Bronchial epithelial cell (primary cell): ENCODE results near the gene METRN. TPM values are rescaled to one million over a fixed set of nuclear protein-coding genes. Genes with fewer than 3 reads are reported as not detected.
"Not testable (repeated sequence)": the region's sequence is repeated elsewhere in the genome, so short reads cannot be mapped to it uniquely, and the experiment has no call there.

Experiments
- DNase-seq: peaks from one replicate; pipeline ENCODE4 v3.0.0-alpha.2; 2010; ENCODE audit warnings: low read depth
- FAIRE-seq: peaks from 2 replicates; lab custom pipeline; 2011; peaks lifted over from hg19 to GRCh38; lab: Jason Lieb, UNC
- H3K27me3 ChIP-seq: 2 replicates; pipeline ENCODE4 v1.5.1; 2011; ENCODE audit warnings: low read length; ENCODE audit not compliant: control insufficient read depth, insufficient read depth
- H3K36me3 ChIP-seq: 2 replicates; pipeline ENCODE4 v1.5.1; 2011; ENCODE audit warnings: low read length; ENCODE audit not compliant: control insufficient read depth, insufficient read depth
- H3K4me3 ChIP-seq: 2 replicates; pipeline ENCODE4 v1.5.1; 2011; ENCODE audit warnings: mild to moderate bottlenecking, low read depth, low read length, control low read depth
- CTCF ChIP-seq: IDR thresholded peaks from 2 replicates; pipeline ENCODE4 v1.5.1; 2011; ENCODE audit warnings: mild to moderate bottlenecking, moderate library complexity, low read length, control low read depth, inconsistent platforms; ENCODE audit not compliant: insufficient read depth, severe bottlenecking
- total RNA-seq: library from RNA; depleted of rRNA; stranded (reverse); fragments of >200 nt; gene quantifications from 2 replicates; pipeline ENCODE4 v1.2.1, GENCODE V29; 2014

The METRN gene
- total RNA-seq, 1 donor from 2014 or later: 63.7 TPM

- no peak for DNase-seq
- no peaks in the 10 kb centered on the region for H3K27me3 ChIP-seq
- H3K36me3 ChIP-seq: peaks cover 24% of the 10 kb centered on the region
- H3K4me3 ChIP-seq: no peak overlapping the region
- no peak for FAIRE-seq
- no peak for TF ChIP-seq CTCF
Observed at GRCh38 chr16:736936-737481, 22.1 kb downstream of the METRN start.

- Histone ChIP-seq H3K4me3 (peak overlapping the region; percentile 95), H3K27me3 (no peaks in the 10 kb centered on the region), H3K36me3 (peaks cover 9% of the 10 kb centered on the region)
- no peak for DNase-seq
- TF ChIP-seq CTCF: no peak
- FAIRE-seq: no peak
Observed at GRCh38 chr16:739560-740458, 24.9 kb downstream of the METRN start.

GRCh38 chr16:740459-740763 lies 25.5 kb downstream of the METRN start:
- Histone ChIP-seq H3K4me3 (peak overlapping the region; percentile 95), H3K36me3 (peaks cover 7% of the 10 kb centered on the region), H3K27me3 (no peaks in the 10 kb centered on the region)
- no peak for TF ChIP-seq CTCF
- FAIRE-seq: no peak
- DNase-seq: no peak

GRCh38 chr16:740764-741505 lies 26.0 kb downstream of the METRN start, which contains the start of gene CIAO3:
Gene CIAO3, minus strand, starts transcription at chr16:740997. Its CDS starts 12 bp downstream, at chr16:740985.
- FAIRE-seq (no peak), DNase-seq (peak; percentile 73)
- TF ChIP-seq CTCF: peak; percentile 88
- H3K27me3 ChIP-seq: no peaks in the 10 kb centered on the region
- H3K36me3 ChIP-seq: peaks cover 6% of the 10 kb centered on the region
- H3K4me3 ChIP-seq: peak within 1 kb of the TSS; percentile 95

- FAIRE-seq: no peak
- DNase-seq: no peak
- no peak for TF ChIP-seq CTCF
- Histone ChIP-seq H3K36me3 (no peaks in the 10 kb centered on the region), H3K4me3 (no peak overlapping the region), H3K27me3 (no peaks in the 10 kb centered on the region)
Observed at GRCh38 chr16:741986-742629, 27.2 kb downstream of the METRN start.

- not testable (repeated sequence) for H3K27me3 ChIP-seq, H3K36me3 ChIP-seq, FAIRE-seq, H3K4me3 ChIP-seq, DNase-seq
Observed at GRCh38 chr16:742894-743293, 28.0 kb downstream of the METRN start.
